HG03066 (cell line): ENCODE measurements around the gene SLC66A2.

Experiments
- ATAC-seq: cut with Tn5 transposase; IDR thresholded peaks from one replicate; pipeline ENCODE4 v1.9.1; 2021; ENCODE audit warnings: low read depth; ENCODE audit not compliant: unreplicated experiment

SLC66A2 gene

GRCh38 chr18:79938196-79938595 lies 13.3 kb downstream of the SLC66A2 start:
- ATAC-seq: no peak

GRCh38 chr18:79937103-79937860 lies 14.2 kb downstream of the SLC66A2 start:
- no peak for ATAC-seq

- no peak for ATAC-seq
These were observed 14.8 kb downstream of the SLC66A2 start for GRCh38 chr18:79936641-79937040.

- no peak for ATAC-seq
These were observed 15.5 kb downstream of the SLC66A2 start for GRCh38 chr18:79935925-79936324.

- ATAC-seq: no peak
These were observed 16.0 kb downstream of the SLC66A2 start for GRCh38 chr18:79935499-79935898.

GRCh38 chr18:79935098-79935480 lies 16.4 kb downstream of the SLC66A2 start:
- no peak for ATAC-seq

- ATAC-seq: no peak
These were observed 16.9 kb downstream of the SLC66A2 start for GRCh38 chr18:79934311-79935097.

GRCh38 chr18:79933765-79934164 lies 17.7 kb downstream of the SLC66A2 start:
- no peak for ATAC-seq

GRCh38 chr18:79932907-79933306 lies 18.5 kb downstream of the SLC66A2 start:
- no peak for ATAC-seq

- no peak for ATAC-seq
These were observed 20.0 kb downstream of the SLC66A2 start for GRCh38 chr18:79931475-79931874.

- ATAC-seq: no peak
These were observed 21.3 kb downstream of the SLC66A2 start for GRCh38 chr18:79930020-79930642.

- ATAC-seq: no peak
These were observed 22.9 kb downstream of the SLC66A2 start for GRCh38 chr18:79928563-79928960.

- ATAC-seq: no peak
These were observed 23.6 kb downstream of the SLC66A2 start for GRCh38 chr18:79927607-79928562.

GRCh38 chr18:79926715-79927606 lies 24.5 kb downstream of the SLC66A2 start:
- no peak for ATAC-seq

GRCh38 chr18:79926306-79926705 lies 25.1 kb downstream of the SLC66A2 start:
- ATAC-seq: no peak

GRCh38 chr18:79924814-79925731 lies 26.4 kb downstream of the SLC66A2 start:
- ATAC-seq: no peak

- no peak for ATAC-seq
These were observed 27.4 kb downstream of the SLC66A2 start for GRCh38 chr18:79923896-79924585.

GRCh38 chr18:79922971-79923411 lies 28.5 kb downstream of the SLC66A2 start:
- no peak for ATAC-seq
